Gastrocnemius medialis (tissue), 4 donors: ENCODE measurements around the gene CFLAR.

Experiments used
- CTCF ChIP-seq, 5 experiments: fragments of 450-650 bp in 3 of 5; fragments of 200-600 bp in 2 of 5; sonication (generic) in 2 of 5; IDR thresholded peaks in 4 of 5; conservative IDR thresholded peaks in 1 of 5; 1 replicate in 4 of 5; 2 replicates in 1 of 5; pipeline ENCODE4 v1.5.1; 2016 to 2019; ENCODE audit warnings: antibody characterized with exemption in 5 of 5, mild to moderate bottlenecking in 3 of 5, moderate library complexity in 3 of 5
- POLR2A ChIP-seq, 2 donors: fragments of 450-650 bp; IDR thresholded peaks; one replicate each; pipeline ENCODE4 v1.6.1; 2017; ENCODE audit warnings: antibody characterized with exemption in 2 of 2, mild to moderate bottlenecking in 2 of 2, moderate library complexity in 2 of 2

GRCh38 chr2:201108341-201108740 lies 7.6 kb upstream of the CFLAR start:
- TF ChIP-seq CTCF (IDR thresholded peaks at IDR 0.05 in 4 of 5, conservative IDR thresholded peaks at IDR 0.05 in 1 of 5) (no peak), POLR2A (IDR thresholded peaks at IDR 0.05) (no peak)
